ENCODE data around the gene SCFD2. TPM values are rescaled to one million over a fixed set of nuclear protein-coding genes. Genes with fewer than 3 reads are reported as not detected.

SCFD2 gene
- total RNA-seq, 1 donor from 2014 or later = 16.2 TPM

- H3K4me1 ChIP-seq (ENCODE audit: control insufficient read depth in 3 of 3, insufficient read depth in 3 of 3, low read length in 3 of 3) = peaks cover 15 to 19% (median 19%) of the 10 kb centered on the region in 3 donors
- peaks cover 0 to 3% (median 0%) of the 10 kb centered on the region in 3 donors for H3K9me3 ChIP-seq (ENCODE audit: control insufficient read depth in 3 of 3, low read length in 3 of 3)
- H3K9ac ChIP-seq (ENCODE audit: low read depth in 1 of 3, low read length in 3 of 3) = no peak overlapping the region
- H3K27ac ChIP-seq (ENCODE audit: low read depth, low read length) = peak overlapping the region; percentile 42
- H3K27me3 ChIP-seq (ENCODE audit: control insufficient read depth in 3 of 3, insufficient read depth in 3 of 3, low read length in 3 of 3) = no peaks in the 10 kb centered on the region
- H3K4me3 ChIP-seq (ENCODE audit: low read length in 3 of 3) = no peak overlapping the region
- no peaks in the 10 kb centered on the region for H3K36me3 ChIP-seq (ENCODE audit: control insufficient read depth in 3 of 3, insufficient read depth in 3 of 3, low read length in 3 of 3)
Observed at GRCh38 chr4:52853351-52853750, 512.5 kb downstream of the SCFD2 start.

- peak overlapping the region; percentile 4 for H3K27ac ChIP-seq (ENCODE audit: low read depth, low read length)
Observed at GRCh38 chr4:52852711-52853110, 513.1 kb downstream of the SCFD2 start.

GRCh38 chr4:52852041-52852440 lies 513.8 kb downstream of the SCFD2 start:
- H3K9me3 ChIP-seq (ENCODE audit: control insufficient read depth in 3 of 3, low read length in 3 of 3) = no peaks in the 10 kb centered on the region

More at GRCh38 chr4:52852711-52853110, 513.1 kb downstream of the SCFD2 start:
- peak overlapping the region in 1 of 3 donors; percentile 6 for H3K9ac ChIP-seq (ENCODE audit: low read depth in 1 of 3, low read length in 3 of 3)
- no peak overlapping the region for H3K4me3 ChIP-seq (ENCODE audit: low read length in 3 of 3)
- H3K9me3 ChIP-seq (ENCODE audit: control insufficient read depth in 3 of 3, low read length in 3 of 3) = no peaks in the 10 kb centered on the region
- H3K27me3 ChIP-seq (ENCODE audit: control insufficient read depth in 3 of 3, insufficient read depth in 3 of 3, low read length in 3 of 3) = no peaks in the 10 kb centered on the region
- H3K4me1 ChIP-seq (ENCODE audit: control insufficient read depth in 3 of 3, insufficient read depth in 3 of 3, low read length in 3 of 3) = peaks cover 15 to 19% (median 19%) of the 10 kb centered on the region in 3 donors
- H3K36me3 ChIP-seq (ENCODE audit: control insufficient read depth in 3 of 3, insufficient read depth in 3 of 3, low read length in 3 of 3) = no peaks in the 10 kb centered on the region

GRCh38 chr4:52850406-52851124 lies 515.3 kb downstream of the SCFD2 start:
- H3K4me3 ChIP-seq (ENCODE audit: low read length in 3 of 3) = no peak overlapping the region
- H3K4me1 ChIP-seq (ENCODE audit: control insufficient read depth in 3 of 3, insufficient read depth in 3 of 3, low read length in 3 of 3) = peaks cover 19 to 21% (median 19%) of the 10 kb centered on the region in 3 donors
- H3K27me3 ChIP-seq (ENCODE audit: control insufficient read depth in 3 of 3, insufficient read depth in 3 of 3, low read length in 3 of 3) = no peaks in the 10 kb centered on the region
- H3K9me3 ChIP-seq (ENCODE audit: control insufficient read depth in 3 of 3, low read length in 3 of 3) = no peaks in the 10 kb centered on the region
- no peaks in the 10 kb centered on the region for H3K36me3 ChIP-seq (ENCODE audit: control insufficient read depth in 3 of 3, insufficient read depth in 3 of 3, low read length in 3 of 3)
- H3K27ac ChIP-seq (ENCODE audit: low read depth, low read length) = no peak overlapping the region
- H3K9ac ChIP-seq (ENCODE audit: low read depth in 1 of 3, low read length in 3 of 3) = no peak overlapping the region

More at GRCh38 chr4:52852041-52852440, 513.8 kb downstream of the SCFD2 start:
- Histone ChIP-seq H3K9ac (ENCODE audit: low read depth in 1 of 3, low read length in 3 of 3) (no peak overlapping the region), H3K27me3 (ENCODE audit: control insufficient read depth in 3 of 3, insufficient read depth in 3 of 3, low read length in 3 of 3) (no peaks in the 10 kb centered on the region), H3K27ac (ENCODE audit: low read depth, low read length) (no peak overlapping the region), H3K4me3 (ENCODE audit: low read length in 3 of 3) (no peak overlapping the region), H3K36me3 (ENCODE audit: control insufficient read depth in 3 of 3, insufficient read depth in 3 of 3, low read length in 3 of 3) (no peaks in the 10 kb centered on the region), H3K4me1 (ENCODE audit: control insufficient read depth in 3 of 3, insufficient read depth in 3 of 3, low read length in 3 of 3) (peaks cover 15 to 20% (median 19%) of the 10 kb centered on the region in 3 donors)

- Histone ChIP-seq H3K9ac (ENCODE audit: low read depth in 1 of 3, low read length in 3 of 3) (no peak overlapping the region), H3K36me3 (ENCODE audit: control insufficient read depth in 3 of 3, insufficient read depth in 3 of 3, low read length in 3 of 3) (no peaks in the 10 kb centered on the region), H3K4me1 (ENCODE audit: control insufficient read depth in 3 of 3, insufficient read depth in 3 of 3, low read length in 3 of 3) (peaks cover 10 to 14% (median 10%) of the 10 kb centered on the region in 3 donors), H3K4me3 (ENCODE audit: low read length in 3 of 3) (no peak overlapping the region), H3K9me3 (ENCODE audit: control insufficient read depth in 3 of 3, low read length in 3 of 3) (no peaks in the 10 kb centered on the region), H3K27ac (ENCODE audit: low read depth, low read length) (no peak overlapping the region), H3K27me3 (ENCODE audit: control insufficient read depth in 3 of 3, insufficient read depth in 3 of 3, low read length in 3 of 3) (no peaks in the 10 kb centered on the region)
Observed at GRCh38 chr4:52848254-52848653, 517.6 kb downstream of the SCFD2 start.

- H3K27me3 ChIP-seq (ENCODE audit: control insufficient read depth in 3 of 3, insufficient read depth in 3 of 3, low read length in 3 of 3) = no peaks in the 10 kb centered on the region
- H3K9ac ChIP-seq (ENCODE audit: low read depth in 1 of 3, low read length in 3 of 3) = no peak overlapping the region
- no peaks in the 10 kb centered on the region for H3K36me3 ChIP-seq (ENCODE audit: control insufficient read depth in 3 of 3, insufficient read depth in 3 of 3, low read length in 3 of 3)
- no peaks in the 10 kb centered on the region for H3K9me3 ChIP-seq (ENCODE audit: control insufficient read depth in 3 of 3, low read length in 3 of 3)
- no peak overlapping the region for H3K4me3 ChIP-seq (ENCODE audit: low read length in 3 of 3)
- H3K4me1 ChIP-seq (ENCODE audit: control insufficient read depth in 3 of 3, insufficient read depth in 3 of 3, low read length in 3 of 3) = peaks cover 4 to 15% (median 8%) of the 10 kb centered on the region in 3 donors
- H3K27ac ChIP-seq (ENCODE audit: low read depth, low read length) = no peak overlapping the region
Observed at GRCh38 chr4:52846502-52846901, 519.4 kb downstream of the SCFD2 start.

GRCh38 chr4:52844596-52844995 lies 521.3 kb downstream of the SCFD2 start:
- Histone ChIP-seq H3K9me3 (ENCODE audit: control insufficient read depth in 3 of 3, low read length in 3 of 3) (no peaks in the 10 kb centered on the region), H3K4me3 (ENCODE audit: low read length in 3 of 3) (no peak overlapping the region), H3K27ac (ENCODE audit: low read depth, low read length) (no peak overlapping the region), H3K36me3 (ENCODE audit: control insufficient read depth in 3 of 3, insufficient read depth in 3 of 3, low read length in 3 of 3) (no peaks in the 10 kb centered on the region), H3K27me3 (ENCODE audit: control insufficient read depth in 3 of 3, insufficient read depth in 3 of 3, low read length in 3 of 3) (no peaks in the 10 kb centered on the region), H3K4me1 (ENCODE audit: control insufficient read depth in 3 of 3, insufficient read depth in 3 of 3, low read length in 3 of 3) (peaks cover 9 to 23% (median 19%) of the 10 kb centered on the region in 3 donors), H3K9ac (ENCODE audit: low read depth in 1 of 3, low read length in 3 of 3) (no peak overlapping the region)

GRCh38 chr4:52843958-52844357 lies 521.9 kb downstream of the SCFD2 start:
- no peak overlapping the region for H3K9ac ChIP-seq (ENCODE audit: low read depth in 1 of 3, low read length in 3 of 3)
- H3K9me3 ChIP-seq (ENCODE audit: control insufficient read depth in 3 of 3, low read length in 3 of 3) = no peaks in the 10 kb centered on the region
- H3K27ac ChIP-seq (ENCODE audit: low read depth, low read length) = no peak overlapping the region
- H3K4me1 ChIP-seq (ENCODE audit: control insufficient read depth in 3 of 3, insufficient read depth in 3 of 3, low read length in 3 of 3) = peaks cover 13 to 26% (median 23%) of the 10 kb centered on the region in 3 donors
- no peaks in the 10 kb centered on the region for H3K36me3 ChIP-seq (ENCODE audit: control insufficient read depth in 3 of 3, insufficient read depth in 3 of 3, low read length in 3 of 3)
- no peaks in the 10 kb centered on the region for H3K27me3 ChIP-seq (ENCODE audit: control insufficient read depth in 3 of 3, insufficient read depth in 3 of 3, low read length in 3 of 3)
- no peak overlapping the region for H3K4me3 ChIP-seq (ENCODE audit: low read length in 3 of 3)

GRCh38 chr4:52843351-52843750 lies 522.5 kb downstream of the SCFD2 start:
- H3K27me3 ChIP-seq (ENCODE audit: control insufficient read depth in 3 of 3, insufficient read depth in 3 of 3, low read length in 3 of 3) = no peaks in the 10 kb centered on the region
- H3K4me1 ChIP-seq (ENCODE audit: control insufficient read depth in 3 of 3, insufficient read depth in 3 of 3, low read length in 3 of 3) = peaks cover 17 to 32% (median 27%) of the 10 kb centered on the region in 3 donors
- no peak overlapping the region for H3K27ac ChIP-seq (ENCODE audit: low read depth, low read length)
- no peak overlapping the region for H3K9ac ChIP-seq (ENCODE audit: low read depth in 1 of 3, low read length in 3 of 3)
- H3K4me3 ChIP-seq (ENCODE audit: low read length in 3 of 3) = no peak overlapping the region
- no peaks in the 10 kb centered on the region for H3K36me3 ChIP-seq (ENCODE audit: control insufficient read depth in 3 of 3, insufficient read depth in 3 of 3, low read length in 3 of 3)
- H3K9me3 ChIP-seq (ENCODE audit: control insufficient read depth in 3 of 3, low read length in 3 of 3) = no peaks in the 10 kb centered on the region

GRCh38 chr4:52842792-52843191 lies 523.1 kb downstream of the SCFD2 start:
- no peaks in the 10 kb centered on the region for H3K36me3 ChIP-seq (ENCODE audit: control insufficient read depth in 3 of 3, insufficient read depth in 3 of 3, low read length in 3 of 3)
- H3K9ac ChIP-seq (ENCODE audit: low read depth in 1 of 3, low read length in 3 of 3) = no peak overlapping the region
- H3K4me1 ChIP-seq (ENCODE audit: control insufficient read depth in 3 of 3, insufficient read depth in 3 of 3, low read length in 3 of 3) = peaks cover 21 to 36% (median 32%) of the 10 kb centered on the region in 3 donors
- H3K4me3 ChIP-seq (ENCODE audit: low read length in 3 of 3) = no peak overlapping the region
- H3K9me3 ChIP-seq (ENCODE audit: control insufficient read depth in 3 of 3, low read length in 3 of 3) = no peaks in the 10 kb centered on the region
- no peaks in the 10 kb centered on the region for H3K27me3 ChIP-seq (ENCODE audit: control insufficient read depth in 3 of 3, insufficient read depth in 3 of 3, low read length in 3 of 3)
- H3K27ac ChIP-seq (ENCODE audit: low read depth, low read length) = no peak overlapping the region
